ENCODE measurements around the gene MFAP3. TPM values are rescaled to one million over a fixed set of nuclear protein-coding genes. Genes with fewer than 3 reads are reported as not detected.
A peak's percentile ranks its signal among the peaks of the same experiment; 100 is the strongest.
"Not testable (repeated sequence)": the region's sequence is repeated elsewhere in the genome, so short reads cannot be mapped to it uniquely, and the experiment has no call there.

The MFAP3 gene
- 89.9 and 134 TPM in 2 replicates for total RNA-seq

GRCh38 chr5:154038707-154039457 lies at the start of gene MFAP3, which contains the start of gene FAM114A2:
TSS of gene MFAP3 (plus strand) at chr5:154038967. CDS start at chr5:154049723, 10,756 bp downstream.
TSS of gene FAM114A2 (minus strand) at chr5:154038910. CDS start at chr5:154034953, 3,957 bp downstream.
- peak; percentile 63 for DNase-seq (ENCODE audit: low read depth, low spot score)

GRCh38 chr5:153991168-153991567 lies 47.6 kb upstream of the MFAP3 start:
- no peak for DNase-seq (ENCODE audit: low read depth, low spot score)

- DNase-seq (ENCODE audit: low read depth, low spot score) = no peak
Observed at GRCh38 chr5:153998010-153998409, 40.8 kb upstream of the MFAP3 start.

GRCh38 chr5:153998768-153999167 lies 40.0 kb upstream of the MFAP3 start:
- no peak for DNase-seq (ENCODE audit: low read depth, low spot score)

GRCh38 chr5:153999995-154000394 lies 38.8 kb upstream of the MFAP3 start:
- DNase-seq (ENCODE audit: low read depth, low spot score) = no peak

DNA sequence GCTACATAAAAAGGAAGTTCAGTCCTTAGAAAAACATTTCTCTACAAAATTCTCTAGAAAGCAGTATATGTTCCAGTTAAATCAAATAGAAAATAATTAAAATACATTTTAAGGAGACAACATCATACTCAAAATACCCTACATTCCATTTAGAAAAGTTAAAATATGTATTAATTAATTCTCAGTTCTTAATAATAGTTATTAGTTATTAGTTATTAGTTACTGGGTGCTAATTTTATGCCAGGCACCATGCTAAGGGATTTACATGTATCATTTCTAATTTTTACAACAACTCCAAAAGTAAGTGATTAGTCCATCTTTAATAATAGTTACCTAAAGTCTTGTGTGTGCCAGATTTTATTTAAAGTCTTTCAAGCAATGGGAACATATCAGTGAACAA lies 38.1 kb upstream of the MFAP3 start:
- DNase-seq (ENCODE audit: low read depth, low spot score) = no peak

DNA sequence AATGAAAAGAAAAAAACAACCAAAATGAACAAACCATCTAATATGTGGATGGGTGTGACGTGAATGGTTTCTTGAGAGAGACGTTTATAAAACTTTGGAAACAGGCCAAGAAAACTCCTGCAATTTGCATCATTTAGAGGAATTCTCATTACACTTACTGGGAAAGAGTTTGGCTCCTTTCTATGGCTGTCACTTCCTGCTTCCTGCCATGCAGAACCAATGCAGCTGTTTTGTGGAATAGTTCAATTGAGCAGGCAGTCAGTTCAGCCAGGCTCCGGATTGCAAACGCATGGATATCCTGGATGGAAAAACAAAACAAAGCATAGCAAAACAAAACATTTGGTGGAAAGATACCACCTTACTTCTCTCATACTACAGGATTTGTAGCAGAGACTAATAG lies 36.7 kb upstream of the MFAP3 start:
- peak; percentile 95 for DNase-seq (ENCODE audit: low read depth, low spot score)

DNA sequence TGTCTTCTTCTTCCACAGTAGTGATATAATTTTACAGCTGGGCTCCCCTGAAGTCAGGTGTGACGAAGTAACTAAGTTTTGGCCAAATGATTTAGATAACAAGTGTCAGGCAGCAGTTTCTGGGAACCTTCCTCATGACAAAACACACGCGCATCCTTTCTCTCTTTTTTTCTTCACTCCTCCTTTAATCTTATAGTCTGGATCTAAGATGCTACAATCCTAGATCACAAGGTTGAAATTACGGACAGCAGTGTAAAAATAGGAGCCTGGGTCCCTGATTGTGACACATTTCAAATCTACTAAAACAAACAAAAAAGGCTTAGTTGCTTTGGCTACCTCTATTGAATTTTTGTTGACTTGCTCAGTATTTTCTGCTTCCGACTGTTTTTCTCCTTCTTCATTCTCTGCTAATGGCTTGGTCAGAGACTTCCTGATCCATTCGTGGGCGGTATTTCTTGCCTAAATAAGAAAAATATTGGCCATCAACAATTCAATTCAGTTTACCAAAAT lies 36.2 kb upstream of the MFAP3 start:
- DNase-seq (ENCODE audit: low read depth, low spot score) = no peak

DNA sequence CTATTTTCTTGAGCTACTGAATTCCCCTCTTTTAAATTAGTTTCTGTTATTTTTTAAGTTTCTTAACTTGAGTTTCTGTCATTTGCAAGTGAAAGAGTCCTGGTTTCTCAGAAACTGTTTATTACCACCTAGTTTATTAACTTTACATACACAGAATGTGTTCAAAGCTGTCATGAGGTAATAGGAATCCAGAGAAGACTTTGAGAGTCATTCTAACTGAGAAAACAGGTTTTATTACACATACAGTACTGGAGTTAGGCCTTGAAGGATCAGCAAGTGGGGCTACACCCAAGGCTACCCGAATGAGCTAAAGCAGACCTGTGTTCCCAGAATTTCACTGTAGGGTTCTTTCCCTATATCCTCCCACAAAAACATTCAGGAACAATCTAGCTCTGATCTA lies 33.1 kb upstream of the MFAP3 start:
- no peak for DNase-seq (ENCODE audit: low read depth, low spot score)

GRCh38 chr5:154010660-154011059 lies 28.1 kb upstream of the MFAP3 start:
- no peak for DNase-seq (ENCODE audit: low read depth, low spot score)

GRCh38 chr5:154015071-154015693 lies 23.6 kb upstream of the MFAP3 start:
- peak; percentile 8 for DNase-seq (ENCODE audit: low read depth, low spot score)

DNA sequence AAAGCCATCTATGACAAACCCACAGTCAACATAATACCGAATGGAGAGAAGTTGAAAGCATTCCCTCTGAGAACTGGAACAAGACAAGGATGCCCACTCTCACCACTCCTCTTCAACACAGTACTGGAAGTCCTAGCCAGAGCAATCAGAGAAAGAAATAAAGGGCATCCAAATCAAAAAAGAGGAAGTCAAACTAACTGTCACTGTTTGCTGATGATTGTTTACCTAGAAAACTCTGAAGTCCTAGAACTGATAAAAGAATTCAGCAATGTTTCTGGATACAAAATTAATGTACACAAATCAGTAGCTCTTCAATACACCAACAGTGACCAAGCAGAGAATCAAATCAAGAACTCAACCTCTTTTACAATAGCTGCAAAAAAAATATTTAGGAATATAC lies 19.8 kb upstream of the MFAP3 start:
- DNase-seq (ENCODE audit: low read depth, low spot score) = not testable (repeated sequence)

DNA sequence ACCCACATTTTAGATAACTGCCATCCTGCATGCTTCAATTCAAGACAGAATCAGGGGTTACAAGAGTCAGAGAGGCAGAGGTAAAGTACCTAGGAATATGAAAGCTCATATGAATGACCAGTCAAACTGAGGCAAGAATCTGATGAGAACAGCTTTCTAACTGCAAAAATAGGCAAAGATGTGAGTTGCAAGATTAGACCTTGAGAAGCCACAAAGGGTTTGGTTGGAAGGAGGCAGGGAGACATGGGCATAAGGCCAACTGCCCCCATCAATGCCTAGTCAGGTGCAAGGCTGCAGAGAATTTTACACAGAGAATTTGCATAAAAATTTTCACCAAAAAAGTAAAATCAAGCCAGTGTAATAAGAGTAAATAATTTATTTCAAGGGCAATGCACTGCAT lies 12.8 kb upstream of the MFAP3 start:
- no peak for DNase-seq (ENCODE audit: low read depth, low spot score)

DNA sequence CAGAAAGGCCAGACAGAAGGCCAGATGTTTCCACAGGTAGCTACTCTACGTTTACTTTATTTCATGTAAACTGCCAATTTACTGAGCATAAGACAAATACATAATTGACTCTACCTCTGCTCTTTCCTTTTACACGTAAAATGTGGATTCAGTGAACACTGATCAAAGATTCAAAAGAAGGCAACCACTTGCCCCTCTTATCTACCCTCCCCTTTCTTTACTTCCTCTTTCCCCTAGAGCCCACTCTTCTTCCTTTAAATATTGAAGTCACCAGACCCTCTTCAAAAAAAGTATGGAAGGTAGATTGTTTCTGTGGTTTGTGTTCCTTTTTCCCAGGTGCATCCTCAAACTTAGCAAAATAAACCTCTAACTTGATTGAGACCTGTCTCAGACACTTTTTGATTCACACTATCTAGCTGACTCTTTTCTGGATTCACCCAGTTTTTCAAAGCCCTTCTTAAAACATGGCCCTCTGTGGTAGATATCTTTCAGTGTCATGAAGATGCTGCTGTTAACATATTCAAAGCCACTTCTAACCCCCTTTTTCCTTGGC lies 6.8 kb upstream of the MFAP3 start:
- DNase-seq (ENCODE audit: low read depth, low spot score) = no peak

- no peak for DNase-seq (ENCODE audit: low read depth, low spot score)
Observed at GRCh38 chr5:154034944-154035343, 3.8 kb upstream of the MFAP3 start.

DNA sequence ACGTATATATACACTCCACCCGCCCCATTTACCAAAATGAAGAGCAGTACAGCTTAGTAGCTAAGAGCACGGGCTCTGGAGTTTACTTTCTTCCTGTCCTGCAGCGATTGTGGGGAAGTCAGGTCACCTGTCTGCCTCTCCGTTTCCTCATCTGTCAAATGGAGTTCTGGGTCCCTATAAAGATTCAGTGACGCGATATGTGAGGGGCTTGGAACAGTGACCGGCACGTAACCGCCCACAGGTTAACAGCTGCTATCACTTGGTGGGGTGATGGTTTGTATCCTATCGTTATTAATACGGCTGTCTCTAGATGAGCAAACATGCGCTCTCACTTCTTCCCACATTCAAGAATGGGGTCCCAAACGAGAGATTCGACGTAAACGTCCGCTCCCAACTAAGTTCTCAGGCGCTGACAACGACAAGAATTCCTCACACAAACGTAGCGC lies 483 bp upstream of the MFAP3 start:
- DNase-seq (ENCODE audit: low read depth, low spot score) = peak; percentile 11

GRCh38 chr5:154039458-154039829 lies 677 bp downstream of the MFAP3 start:
- DNase-seq (ENCODE audit: low read depth, low spot score) = no peak

- peak; percentile 57 for DNase-seq (ENCODE audit: low read depth, low spot score)
Observed at GRCh38 chr5:154042766-154043165, 4.0 kb downstream of the MFAP3 start.

DNA sequence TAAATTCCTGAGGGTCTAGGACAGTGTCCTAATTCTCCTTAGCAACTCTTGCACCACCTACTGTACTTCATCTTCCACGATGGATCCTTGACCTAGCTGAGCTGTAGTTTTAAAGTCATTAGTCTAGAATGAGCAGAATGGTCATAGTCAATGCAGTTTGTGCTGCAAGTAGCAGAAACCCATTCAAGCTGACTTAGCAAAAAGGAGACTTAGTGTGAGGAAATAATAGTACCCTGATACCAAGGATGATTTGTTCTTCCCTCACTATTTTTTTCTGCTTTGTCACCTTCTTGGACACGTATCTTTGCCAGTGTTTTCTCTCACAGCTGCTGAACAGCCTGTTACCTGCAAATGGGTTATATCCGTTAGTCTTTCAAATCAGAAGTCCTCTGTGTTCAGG lies 5.3 kb downstream of the MFAP3 start:
- no peak for DNase-seq (ENCODE audit: low read depth, low spot score)

GRCh38 chr5:154044581-154044980 lies 5.8 kb downstream of the MFAP3 start:
- DNase-seq (ENCODE audit: low read depth, low spot score) = no peak

DNA sequence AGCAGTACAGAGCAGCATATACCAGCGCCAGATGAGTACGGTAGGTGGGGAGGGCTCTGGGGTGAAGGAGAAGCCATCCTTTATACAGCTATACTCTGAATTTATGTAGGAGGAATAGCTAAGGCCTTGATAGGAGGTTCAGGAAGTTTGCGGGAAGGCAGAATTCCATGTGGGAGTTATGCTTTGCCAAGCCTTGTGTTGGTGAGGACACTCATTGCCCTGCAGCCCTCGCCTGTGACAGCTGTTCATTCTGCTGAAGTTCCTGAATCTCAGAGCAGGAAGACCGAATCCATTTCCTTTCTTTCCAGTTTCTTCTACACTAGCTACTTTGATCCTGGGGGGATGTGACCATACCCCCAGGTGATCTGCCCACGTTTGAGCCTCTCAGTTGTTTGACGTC lies 7.7 kb downstream of the MFAP3 start:
- DNase-seq (ENCODE audit: low read depth, low spot score) = no peak

DNA sequence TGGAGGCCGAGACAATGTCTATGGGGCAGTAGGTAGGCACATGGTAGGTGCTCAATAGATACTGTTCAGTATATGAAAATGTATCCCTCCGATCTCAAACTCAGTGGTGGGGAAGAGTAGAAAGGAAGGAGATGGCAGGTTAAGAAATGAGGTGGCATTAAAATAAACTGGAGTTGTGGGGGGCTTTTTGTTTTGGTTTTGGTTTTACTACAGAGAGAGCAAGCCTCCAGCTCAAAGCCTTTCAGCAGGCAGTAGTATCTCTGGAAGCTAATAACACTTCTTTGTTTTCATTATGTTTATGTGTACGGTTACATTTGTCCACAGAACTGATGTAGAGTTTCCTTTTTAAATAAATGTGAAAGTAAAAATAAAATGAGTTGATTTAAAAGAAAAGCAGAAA lies 8.6 kb downstream of the MFAP3 start:
- DNase-seq (ENCODE audit: low read depth, low spot score) = no peak
